Caco-2 (cell line): ENCODE data around the gene DIAPH1. TPM values are rescaled to one million over a fixed set of nuclear protein-coding genes. Genes with fewer than 3 reads are reported as not detected.

ENCODE experiments used
- BruUV-seq: library from RNA; stranded (reverse); fragments of 400-500 nt; replicated peaks from 2 replicates; lab custom pipeline; 2021; lab: Mats Ljungman, UMichigan
- CTCF ChIA-PET: fragments of 300-600 bp; sonication (Branson Sonifier 250); formaldehyde crosslinking; loops from one replicate; lab custom pipeline; 2022; ENCODE audit warnings: antibody characterized with exemption; lab: Charles Lee
- POLR2A ChIA-PET: fragments of 300-600 bp; sonication (Branson Sonifier 250); formaldehyde crosslinking; loops from one replicate; lab custom pipeline; 2022; ENCODE audit warnings: antibody characterized with exemption; lab: Charles Lee
- DNase-seq, 2 experiments: peaks; one replicate each; pipeline versions ENCODE4 v3.0.0 to v3.0.0-alpha.2; 2020 to 2022
- H3K27me3 ChIP-seq: replicated peaks from 2 replicates; pipeline ENCODE4 v1.6.0; 2011; ENCODE audit warnings: low read length; ENCODE audit not compliant: control insufficient read depth, insufficient read depth
- H3K36me3 ChIP-seq: 2 replicates; pipeline ENCODE4 v1.5.1; 2011; ENCODE audit warnings: low read length; ENCODE audit not compliant: control insufficient read depth, insufficient read depth
- H3K4me1 ChIP-seq: fragments of 250-450 bp; sonication (Bioruptor Pico); 2 replicates; pipeline ENCODE4 v1.5.1; 2020; ENCODE audit warnings: mild to moderate bottlenecking
- H3K4me3 ChIP-seq: 2 replicates; pipeline ENCODE4 v1.5.1; 2011; ENCODE audit warnings: low read depth, mild to moderate bottlenecking, control low read depth, low read length
- H3K9me3 ChIP-seq: fragments of 250-450 bp; sonication (Bioruptor Pico); 2 replicates; pipeline ENCODE4 v1.5.1; 2020; ENCODE audit warnings: mild to moderate bottlenecking, moderate library complexity
- H3K27ac Mint-ChIP-seq: one replicate; pipeline ENCODE4 v1.8.0; 2022; ENCODE audit warnings: mixed read lengths; ENCODE audit not compliant: unreplicated experiment
- H3K27me3 Mint-ChIP-seq: one replicate; pipeline ENCODE4 v1.8.0; 2022; ENCODE audit warnings: mixed read lengths; ENCODE audit not compliant: insufficient read depth, unreplicated experiment
- H3K36me3 Mint-ChIP-seq: one replicate; pipeline ENCODE4 v1.8.0; 2022; ENCODE audit warnings: mild to moderate bottlenecking, mixed read lengths; ENCODE audit not compliant: insufficient read depth, unreplicated experiment
- H3K4me1 Mint-ChIP-seq: one replicate; pipeline ENCODE4 v1.8.0; 2022; ENCODE audit warnings: low read depth, mixed read lengths; ENCODE audit not compliant: unreplicated experiment
- H3K4me3 Mint-ChIP-seq: one replicate; pipeline ENCODE4 v1.8.0; 2022; ENCODE audit warnings: mild to moderate bottlenecking, moderate library complexity, mixed read lengths; ENCODE audit not compliant: unreplicated experiment
- H3K9me3 Mint-ChIP-seq: one replicate; pipeline ENCODE4 v1.8.0; 2022; ENCODE audit warnings: mixed read lengths; ENCODE audit not compliant: unreplicated experiment
- intact Hi-C: fragments of 100-400 bp; cut with micrococcal nuclease; formaldehyde crosslinking; loops from one replicate; pipeline ENCODE4 v1.10.0; 2022; ENCODE audit not compliant: unreplicated experiment
- total RNA-seq: library from RNA; stranded (reverse); gene quantifications from 2 replicates; pipeline ENCODE4 v1.2.3, GENCODE V29; 2022
- TF ChIP-seq, protein P1 (sequence below), 2 experiments: fragments of 200-600 bp in 1 of 2; IDR thresholded peaks; 1 replicate in 1 of 2; 2 replicates in 1 of 2; pipeline versions ENCODE4 v1.5.1 to v1.8.0; 2011 to 2022; ENCODE audit warnings: antibody characterized with exemption in 1 of 2, control low read depth in 1 of 2, inconsistent platforms in 1 of 2, low read depth in 1 of 2, low read length in 1 of 2, mild to moderate bottlenecking in 1 of 2, moderate library complexity in 1 of 2; ENCODE audit not compliant: insufficient read depth in 1 of 2, severe bottlenecking in 1 of 2, unreplicated experiment in 1 of 2

DIAPH1 gene
- total RNA-seq, 1 experiment from 2014 or later = 161 TPM

DNA sequence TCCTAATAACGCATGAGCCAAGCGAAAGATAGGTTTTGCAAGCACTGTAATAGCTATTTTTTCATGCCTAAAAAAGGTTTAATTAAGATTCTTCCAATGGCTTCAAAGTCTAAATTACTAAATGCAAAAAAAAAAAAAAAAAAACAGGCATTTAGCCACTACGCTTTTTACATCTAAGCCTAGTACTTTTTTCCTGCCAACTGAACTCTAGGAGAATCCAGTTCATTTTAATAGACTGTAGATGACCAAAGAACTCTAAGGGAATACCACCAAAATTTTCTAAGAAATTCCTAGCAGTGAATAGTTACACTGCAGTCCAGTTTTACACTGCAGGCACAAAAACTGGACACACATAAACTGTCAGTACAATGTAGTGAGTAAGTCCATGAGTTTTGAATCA, 9.8 kb downstream of the DIAPH1 start:
- no peaks in the 10 kb centered on the region for H3K27me3 ChIP-seq
- H3K4me3 Mint-ChIP-seq = no peak overlapping the region
- TF ChIP-seq, protein P1, sequence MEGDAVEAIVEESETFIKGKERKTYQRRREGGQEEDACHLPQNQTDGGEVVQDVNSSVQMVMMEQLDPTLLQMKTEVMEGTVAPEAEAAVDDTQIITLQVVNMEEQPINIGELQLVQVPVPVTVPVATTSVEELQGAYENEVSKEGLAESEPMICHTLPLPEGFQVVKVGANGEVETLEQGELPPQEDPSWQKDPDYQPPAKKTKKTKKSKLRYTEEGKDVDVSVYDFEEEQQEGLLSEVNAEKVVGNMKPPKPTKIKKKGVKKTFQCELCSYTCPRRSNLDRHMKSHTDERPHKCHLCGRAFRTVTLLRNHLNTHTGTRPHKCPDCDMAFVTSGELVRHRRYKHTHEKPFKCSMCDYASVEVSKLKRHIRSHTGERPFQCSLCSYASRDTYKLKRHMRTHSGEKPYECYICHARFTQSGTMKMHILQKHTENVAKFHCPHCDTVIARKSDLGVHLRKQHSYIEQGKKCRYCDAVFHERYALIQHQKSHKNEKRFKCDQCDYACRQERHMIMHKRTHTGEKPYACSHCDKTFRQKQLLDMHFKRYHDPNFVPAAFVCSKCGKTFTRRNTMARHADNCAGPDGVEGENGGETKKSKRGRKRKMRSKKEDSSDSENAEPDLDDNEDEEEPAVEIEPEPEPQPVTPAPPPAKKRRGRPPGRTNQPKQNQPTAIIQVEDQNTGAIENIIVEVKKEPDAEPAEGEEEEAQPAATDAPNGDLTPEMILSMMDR (IDR thresholded peaks at IDR 0.05; ENCODE audit: insufficient read depth in 1 of 2, low read depth in 1 of 2, low read length in 1 of 2, severe bottlenecking in 1 of 2, unreplicated experiment in 1 of 2) = no peak
- intact Hi-C loops = no loop called here
- ChIA-PET CTCF (interaction anchor here (0.6 to 3.0 kb wide), 4 partner anchors 10 to 270 kb away, joined by 4 to 20 read pairs (median 4); partner anchors contain the start of gene DIAPH1), POLR2A (no interaction called here)
- no TSS peak for BruUV-seq
- H3K4me3 ChIP-seq = no peak overlapping the region; the same call in 1 of the 2 replicates
- H3K4me1 ChIP-seq = peaks cover 47% of the 10 kb centered on the region
- peaks cover 47% of the 10 kb centered on the region for H3K4me1 Mint-ChIP-seq
- H3K9me3 ChIP-seq = no peaks in the 10 kb centered on the region
- no peaks in the 10 kb centered on the region for H3K27me3 Mint-ChIP-seq
- H3K36me3 Mint-ChIP-seq = peaks cover 30% of the 10 kb centered on the region
- H3K27ac Mint-ChIP-seq = peak overlapping the region; percentile 12
- no peak for DNase-seq
- no peaks in the 10 kb centered on the region for H3K36me3 ChIP-seq
- H3K9me3 Mint-ChIP-seq = no peaks in the 10 kb centered on the region

DNA sequence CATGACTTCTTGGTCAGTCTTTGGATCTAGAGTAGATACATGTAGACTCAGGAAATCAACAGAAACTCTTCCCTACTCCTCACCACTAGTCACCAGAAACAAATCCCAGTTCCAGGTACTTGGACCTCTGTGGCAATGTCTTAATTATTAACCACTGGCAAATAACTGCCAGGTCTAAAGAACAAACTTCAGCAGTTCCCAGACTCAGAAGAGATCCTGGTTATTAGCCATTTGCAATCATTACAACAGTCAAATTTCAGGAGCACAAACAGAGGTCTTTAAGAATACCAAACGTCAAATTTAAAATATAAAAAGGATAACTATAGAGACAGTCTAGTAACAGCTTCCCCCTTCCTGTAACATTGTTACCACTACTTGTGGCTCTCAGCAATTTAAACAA, 10.2 kb downstream of the DIAPH1 start:
- H3K4me3 Mint-ChIP-seq = peak overlapping the region; percentile 50
- H3K27me3 ChIP-seq = no peaks in the 10 kb centered on the region
- no TSS peak for BruUV-seq
- H3K36me3 Mint-ChIP-seq = peaks cover 30% of the 10 kb centered on the region
- H3K4me3 ChIP-seq = no peak overlapping the region; the same call in 1 of the 2 replicates
- no peaks in the 10 kb centered on the region for H3K9me3 ChIP-seq
- no peaks in the 10 kb centered on the region for H3K36me3 ChIP-seq
- no peaks in the 10 kb centered on the region for H3K27me3 Mint-ChIP-seq
- intact Hi-C loops = loop anchor here (1.0 kb wide), 2 partner anchors 10 to 16 kb away; partner anchors contain the start of gene DIAPH1
- no peaks in the 10 kb centered on the region for H3K9me3 Mint-ChIP-seq
- H3K4me1 Mint-ChIP-seq = peaks cover 47% of the 10 kb centered on the region
- H3K4me1 ChIP-seq = peaks cover 49% of the 10 kb centered on the region
- ChIA-PET CTCF (interaction anchor here (0.6 to 3.0 kb wide), 4 partner anchors 10 to 271 kb away, joined by 4 to 20 read pairs (median 4); partner anchors contain the start of gene DIAPH1), POLR2A (interaction anchor here (1.0 kb wide), 2 partner anchors 10 to 17 kb away, joined by 3 to 6 read pairs; partner anchors contain the start of gene DIAPH1)
- TF ChIP-seq, protein P1 (IDR thresholded peaks at IDR 0.05; ENCODE audit: insufficient read depth in 1 of 2, low read depth in 1 of 2, low read length in 1 of 2, severe bottlenecking in 1 of 2, unreplicated experiment in 1 of 2) = no peak
- H3K27ac Mint-ChIP-seq = peak overlapping the region; percentile 86
- DNase-seq = peak in 1 of 2 experiments; percentile 59

DNA sequence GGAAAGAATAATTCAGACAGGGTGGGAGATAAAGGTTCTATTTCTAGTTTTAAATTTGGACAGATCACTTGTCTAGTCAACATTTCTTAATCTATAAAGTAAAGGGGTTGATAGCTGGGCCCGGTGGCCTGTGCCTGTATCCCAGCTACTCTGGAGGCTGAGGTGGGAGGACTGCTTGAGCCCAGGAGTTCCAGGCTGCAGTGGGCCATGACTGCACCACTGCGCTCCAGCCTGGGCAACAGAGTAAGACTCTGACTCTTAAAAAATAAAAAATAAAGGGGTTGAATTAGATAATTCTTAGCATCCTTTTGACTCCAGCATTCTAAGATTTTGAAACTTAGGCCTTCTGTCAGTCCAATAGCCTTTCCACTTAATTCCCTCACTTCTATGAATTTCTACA, 10.8 kb downstream of the DIAPH1 start:
- Mint-ChIP-seq H3K27ac (peak overlapping the region; percentile 86), H3K4me1 (peaks cover 42% of the 10 kb centered on the region), H3K36me3 (peaks cover 24% of the 10 kb centered on the region), H3K9me3 (no peaks in the 10 kb centered on the region), H3K27me3 (no peaks in the 10 kb centered on the region), H3K4me3 (peak overlapping the region; percentile 50)
- intact Hi-C loops = loop anchor here (1.0 kb wide), 2 partner anchors 10 to 16 kb away; partner anchors contain the start of gene DIAPH1
- Histone ChIP-seq H3K36me3 (no peaks in the 10 kb centered on the region), H3K27me3 (no peaks in the 10 kb centered on the region), H3K9me3 (no peaks in the 10 kb centered on the region), H3K4me3 (no peak overlapping the region), H3K4me1 (peaks cover 46% of the 10 kb centered on the region)
- ChIA-PET POLR2A (interaction anchor here (0.6 to 1.0 kb wide), 3 partner anchors 11 to 699 kb away, joined by 3 to 6 read pairs (median 5); partner anchors contain the start of gene DIAPH1), CTCF (interaction anchor here (3.0 kb wide), 1 partner anchor 16 kb away, joined by 20 read pairs; no protein-coding TSS in a partner anchor)
- no TSS peak for BruUV-seq
- TF ChIP-seq, protein P1 (IDR thresholded peaks at IDR 0.05; ENCODE audit: insufficient read depth in 1 of 2, low read depth in 1 of 2, low read length in 1 of 2, severe bottlenecking in 1 of 2, unreplicated experiment in 1 of 2) = no peak
- no peak for DNase-seq
